NCI-H128 (cell line): ENCODE results near the gene VWA5B1.

Source experiments
- DNase-seq: peaks from one replicate; lab custom pipeline; 2025; ENCODE audit not compliant: unreplicated experiment; lab: John Stamatoyannopoulos, UW

VWA5B1 gene

GRCh38 chr1:20346433-20346832 lies 55.8 kb downstream of the VWA5B1 start:
- DNase-seq: no peak

GRCh38 chr1:20347699-20348098 lies 57.0 kb downstream of the VWA5B1 start:
- DNase-seq: no peak

GRCh38 chr1:20348326-20348915 lies 57.7 kb downstream of the VWA5B1 start:
- DNase-seq: no peak

- no peak for DNase-seq
These were observed 58.9 kb downstream of the VWA5B1 start for GRCh38 chr1:20349561-20349960.

- DNase-seq: no peak
These were observed 59.3 kb downstream of the VWA5B1 start for GRCh38 chr1:20349971-20350370.

- DNase-seq: no peak
These were observed 59.7 kb downstream of the VWA5B1 start for GRCh38 chr1:20350421-20350820.

GRCh38 chr1:20351911-20352701 lies 61.4 kb downstream of the VWA5B1 start:
- no peak for DNase-seq

GRCh38 chr1:20353836-20354235 lies 63.2 kb downstream of the VWA5B1 start:
- no peak for DNase-seq

GRCh38 chr1:20354610-20355009 lies 63.9 kb downstream of the VWA5B1 start:
- DNase-seq: no peak

GRCh38 chr1:20355101-20355827 lies 64.6 kb downstream of the VWA5B1 start:
- DNase-seq: no peak

GRCh38 chr1:20355828-20356735 lies 65.4 kb downstream of the VWA5B1 start:
- no peak for DNase-seq

- no peak for DNase-seq
These were observed 66.3 kb downstream of the VWA5B1 start for GRCh38 chr1:20356850-20357459.

- DNase-seq: no peak
These were observed 67.1 kb downstream of the VWA5B1 start for GRCh38 chr1:20357796-20358195.

GRCh38 chr1:20358761-20359263 lies 68.1 kb downstream of the VWA5B1 start:
- no peak for DNase-seq

- no peak for DNase-seq
These were observed 69.0 kb downstream of the VWA5B1 start for GRCh38 chr1:20359451-20360330.

GRCh38 chr1:20361401-20361800 lies 70.7 kb downstream of the VWA5B1 start:
- DNase-seq: no peak

- no peak for DNase-seq
These were observed 71.2 kb downstream of the VWA5B1 start for GRCh38 chr1:20361805-20362381.

- no peak for DNase-seq
These were observed 72.2 kb downstream of the VWA5B1 start for GRCh38 chr1:20362856-20363255.

- no peak for DNase-seq
These were observed 74.9 kb downstream of the VWA5B1 start for GRCh38 chr1:20365421-20366055.
